Measurements from ENCODE around the gene PDLIM7. TPM values are rescaled to one million over a fixed set of nuclear protein-coding genes. Genes with fewer than 3 reads are reported as not detected.

PDLIM7 gene
- total RNA-seq, 4 donors from 2014 or later: 23.2 to 52.4 (median 34.8) TPM

DNA sequence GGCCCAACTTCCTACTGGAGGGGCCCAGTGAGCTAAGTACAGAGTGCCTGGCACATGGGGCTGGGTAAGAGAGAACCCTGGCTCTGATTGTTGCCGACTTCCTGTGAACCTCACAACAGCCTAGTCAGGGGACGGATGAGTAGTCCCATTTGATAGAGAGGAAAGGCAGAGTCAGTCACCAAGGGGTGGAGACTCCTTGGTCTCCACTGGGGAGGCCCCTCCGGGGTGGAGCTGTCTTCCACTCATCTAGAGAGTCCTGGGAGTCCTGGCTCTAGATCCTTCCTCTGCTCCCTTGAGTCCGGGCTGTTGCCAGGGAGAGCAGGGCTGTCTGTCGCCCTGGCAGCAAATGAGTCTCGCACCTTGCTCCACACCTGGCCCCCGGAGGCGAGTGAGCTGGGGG, 63.0 kb downstream of the PDLIM7 start:
- H3K27ac ChIP-seq: no peak overlapping the region
- DNase-seq: no peak
- no peak for TF ChIP-seq POLR2A (IDR thresholded peaks at IDR 0.05)
- TF ChIP-seq, protein P1, sequence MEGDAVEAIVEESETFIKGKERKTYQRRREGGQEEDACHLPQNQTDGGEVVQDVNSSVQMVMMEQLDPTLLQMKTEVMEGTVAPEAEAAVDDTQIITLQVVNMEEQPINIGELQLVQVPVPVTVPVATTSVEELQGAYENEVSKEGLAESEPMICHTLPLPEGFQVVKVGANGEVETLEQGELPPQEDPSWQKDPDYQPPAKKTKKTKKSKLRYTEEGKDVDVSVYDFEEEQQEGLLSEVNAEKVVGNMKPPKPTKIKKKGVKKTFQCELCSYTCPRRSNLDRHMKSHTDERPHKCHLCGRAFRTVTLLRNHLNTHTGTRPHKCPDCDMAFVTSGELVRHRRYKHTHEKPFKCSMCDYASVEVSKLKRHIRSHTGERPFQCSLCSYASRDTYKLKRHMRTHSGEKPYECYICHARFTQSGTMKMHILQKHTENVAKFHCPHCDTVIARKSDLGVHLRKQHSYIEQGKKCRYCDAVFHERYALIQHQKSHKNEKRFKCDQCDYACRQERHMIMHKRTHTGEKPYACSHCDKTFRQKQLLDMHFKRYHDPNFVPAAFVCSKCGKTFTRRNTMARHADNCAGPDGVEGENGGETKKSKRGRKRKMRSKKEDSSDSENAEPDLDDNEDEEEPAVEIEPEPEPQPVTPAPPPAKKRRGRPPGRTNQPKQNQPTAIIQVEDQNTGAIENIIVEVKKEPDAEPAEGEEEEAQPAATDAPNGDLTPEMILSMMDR (IDR thresholded peaks at IDR 0.05): no peak
- no peaks in the 10 kb centered on the region for H3K27me3 ChIP-seq
- intact Hi-C loops (cut with DNase I): no loop called here
- H3K36me3 ChIP-seq: peaks cover 46 to 55% of the 10 kb centered on the region in 2 donors
- H3K4me3 ChIP-seq (replicated peaks in 1 of 3): no peak overlapping the region
- no peaks in the 10 kb centered on the region for H3K4me1 ChIP-seq
- WGBS, 2 donors: 91 to 95% methylated on average over 3 to 8 of the region's 8 CpGs
- no peaks in the 10 kb centered on the region for H3K9me3 ChIP-seq

DNA sequence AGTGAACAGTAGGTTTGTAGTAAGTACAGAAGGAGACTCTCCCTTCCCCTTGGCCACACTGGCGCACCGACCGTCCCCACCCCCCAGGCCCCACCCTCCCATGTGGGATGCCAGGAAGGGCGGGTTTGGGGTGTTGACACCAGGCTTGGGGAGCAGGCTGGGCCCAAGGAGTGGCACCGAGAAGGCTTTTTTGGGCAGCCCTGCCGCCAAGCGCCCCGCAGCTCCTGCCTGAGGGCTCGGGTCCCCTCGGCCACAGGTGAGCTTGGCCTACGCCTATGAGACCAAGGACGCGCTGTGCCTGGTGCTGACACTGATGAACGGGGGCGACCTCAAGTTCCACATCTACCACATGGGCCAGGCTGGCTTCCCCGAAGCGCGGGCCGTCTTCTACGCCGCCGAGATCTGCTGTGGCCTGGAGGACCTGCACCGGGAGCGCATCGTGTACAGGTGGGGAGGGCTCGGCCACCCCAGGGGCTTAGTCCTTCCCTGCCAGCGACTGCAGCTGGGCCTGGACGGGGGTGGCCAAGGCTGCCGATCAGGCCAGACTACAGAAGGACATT, 63.7 kb downstream of the PDLIM7 start:
- Histone ChIP-seq H3K4me1 (no peaks in the 10 kb centered on the region), H3K4me3 (replicated peaks in 1 of 3) (no peak overlapping the region), H3K36me3 (peaks cover 46 to 53% of the 10 kb centered on the region in 2 donors), H3K27ac (no peak overlapping the region), H3K9me3 (no peaks in the 10 kb centered on the region), H3K27me3 (no peaks in the 10 kb centered on the region)
- WGBS, 2 donors: 94 to 95% methylated on average over 16 to 25 of the region's 29 CpGs
- intact Hi-C loops (cut with DNase I): no loop called here
- TF ChIP-seq, protein P1 (IDR thresholded peaks at IDR 0.05): no peak
- TF ChIP-seq POLR2A (IDR thresholded peaks at IDR 0.05): no peak
- DNase-seq: no peak

Other genes starting within 250 kb of the PDLIM7 start
- gene RAB24, start 193.9 kb downstream of the PDLIM7 start, total RNA-seq: 10 to 100 TPM; 18.7 to 53.3 (median 26.3) TPM
- 10 to 100 TPM; 52.8 to 83.2 (median 57.9) TPM for gene PRELID1, start 193.8 kb downstream of the PDLIM7 start, total RNA-seq
- 10 to 100 TPM in 1 of 4 donors, 1 to 10 TPM in 3; 2.0 to 11.7 (median 7.8) TPM for gene MXD3, start 185.7 kb downstream of the PDLIM7 start, total RNA-seq
- gene LMAN2, start 145.9 kb downstream of the PDLIM7 start, total RNA-seq: 100 to 1,000 TPM; 309 to 465 (median 383) TPM
- 10 to 100 TPM; 22.9 to 42.7 (median 26.7) TPM for gene RGS14, start 139.7 kb downstream of the PDLIM7 start, total RNA-seq
- not detected for gene SLC34A1, start 113.2 kb downstream of the PDLIM7 start, total RNA-seq
- gene PFN3, start 96.9 kb downstream of the PDLIM7 start, total RNA-seq: not detected
- gene F12, start 88.0 kb downstream of the PDLIM7 start, total RNA-seq: 1 to 10 TPM in 2 of 4 donors, under 1 TPM in 1, not detected in 1; 0.42 to 2.6 (median 1.1) TPM
- 10 to 100 TPM; 14.0 to 27.8 (median 18.8) TPM for gene GRK6, start 70.9 kb downstream of the PDLIM7 start, total RNA-seq
- gene PRR7, start 50.8 kb downstream of the PDLIM7 start, total RNA-seq: 1 to 10 TPM; 1.4 to 4.7 (median 4.2) TPM
- 10 to 100 TPM; 61.4 to 98.8 (median 68.0) TPM for gene DBN1, start 24.0 kb downstream of the PDLIM7 start, total RNA-seq
- 1 to 10 TPM; 2.0 to 5.9 (median 3.5) TPM for gene DOK3, start 12.2 kb upstream of the PDLIM7 start, total RNA-seq
- gene DDX41, start 19.4 kb upstream of the PDLIM7 start, total RNA-seq: 100 to 1,000 TPM; 119 to 170 (median 145) TPM
- gene FAM193B, start 57.0 kb upstream of the PDLIM7 start, total RNA-seq: 10 to 100 TPM; 38.0 to 54.7 (median 46.6) TPM
- gene TMED9, start 94.6 kb upstream of the PDLIM7 start, total RNA-seq: 100 to 1,000 TPM in 2 of 4 donors, 10 to 100 TPM in 2; 86.9 to 162 (median 115) TPM
- 10 to 100 TPM; 27.9 to 47.2 (median 38.9) TPM for gene B4GALT7, start 102.5 kb upstream of the PDLIM7 start, total RNA-seq